ENCODE data around the gene FMN2.

Gene FMN2

GRCh38 chr1:240096974-240097373 lies 5.3 kb downstream of the FMN2 start:
- no peak for DNase-seq (ENCODE audit: low read depth in 2 of 2, low spot score in 1 of 2)

GRCh38 chr1:240098534-240098933 lies 6.9 kb downstream of the FMN2 start:
- DNase-seq (ENCODE audit: low read depth in 2 of 2, low spot score in 1 of 2) = no peak

GRCh38 chr1:240099329-240099728 lies 7.6 kb downstream of the FMN2 start:
- DNase-seq (ENCODE audit: low read depth in 2 of 2, low spot score in 1 of 2) = no peak

GRCh38 chr1:240099748-240100147 lies 8.1 kb downstream of the FMN2 start:
- no peak for DNase-seq (ENCODE audit: low read depth in 2 of 2, low spot score in 1 of 2)

- no peak for DNase-seq (ENCODE audit: low read depth in 2 of 2, low spot score in 1 of 2)
Observed at GRCh38 chr1:240100371-240100934, 8.8 kb downstream of the FMN2 start.

- DNase-seq (ENCODE audit: low read depth in 2 of 2, low spot score in 1 of 2) = no peak
Observed at GRCh38 chr1:240101306-240101705, 9.6 kb downstream of the FMN2 start.

- DNase-seq (ENCODE audit: low read depth in 2 of 2, low spot score in 1 of 2) = no peak
Observed at GRCh38 chr1:240101737-240102136, 10.1 kb downstream of the FMN2 start.

GRCh38 chr1:240104672-240105071 lies 13.0 kb downstream of the FMN2 start:
- DNase-seq (ENCODE audit: low read depth in 2 of 2, low spot score in 1 of 2) = no peak

- no peak for DNase-seq (ENCODE audit: low read depth in 2 of 2, low spot score in 1 of 2)
Observed at GRCh38 chr1:240107058-240107684, 15.5 kb downstream of the FMN2 start.

- DNase-seq (ENCODE audit: low read depth in 2 of 2, low spot score in 1 of 2) = no peak
Observed at GRCh38 chr1:240109130-240109529, 17.4 kb downstream of the FMN2 start.

GRCh38 chr1:240109920-240110636 lies 18.4 kb downstream of the FMN2 start:
- no peak for DNase-seq (ENCODE audit: low read depth in 2 of 2, low spot score in 1 of 2)

- DNase-seq (ENCODE audit: low read depth in 2 of 2, low spot score in 1 of 2) = no peak
Observed at GRCh38 chr1:240111558-240111957, 19.9 kb downstream of the FMN2 start.

GRCh38 chr1:240114222-240114621 lies 22.5 kb downstream of the FMN2 start:
- no peak for DNase-seq (ENCODE audit: low read depth in 2 of 2, low spot score in 1 of 2)

- DNase-seq (ENCODE audit: low read depth in 2 of 2, low spot score in 1 of 2) = no peak
Observed at GRCh38 chr1:240115831-240116230, 24.1 kb downstream of the FMN2 start.

GRCh38 chr1:240116831-240117769 lies 25.4 kb downstream of the FMN2 start:
- DNase-seq (ENCODE audit: low read depth in 2 of 2, low spot score in 1 of 2) = no peak

- no peak for DNase-seq (ENCODE audit: low read depth in 2 of 2, low spot score in 1 of 2)
Observed at GRCh38 chr1:240117930-240118329, 26.2 kb downstream of the FMN2 start.

GRCh38 chr1:240122639-240123613 lies 31.2 kb downstream of the FMN2 start:
- DNase-seq (ENCODE audit: low read depth in 2 of 2, low spot score in 1 of 2) = no peak

GRCh38 chr1:240126821-240127220 lies 35.1 kb downstream of the FMN2 start:
- no peak for DNase-seq (ENCODE audit: low read depth in 2 of 2, low spot score in 1 of 2)

GRCh38 chr1:240128366-240128765 lies 36.7 kb downstream of the FMN2 start:
- DNase-seq (ENCODE audit: low read depth in 2 of 2, low spot score in 1 of 2) = no peak

GRCh38 chr1:240134113-240134512 lies 42.4 kb downstream of the FMN2 start:
- DNase-seq (ENCODE audit: low read depth in 2 of 2, low spot score in 1 of 2) = no peak
